ENCODE results near the gene ARHGAP35.
"Not testable (repeated sequence)": the region's sequence is repeated elsewhere in the genome, so short reads cannot be mapped to it uniquely, and the experiment has no call there.

Gene ARHGAP35

GRCh38 chr19:46881092-46881491 lies 20.3 kb downstream of the ARHGAP35 start:
- Histone ChIP-seq H4K5ac (ENCODE audit: low read length) (no peak overlapping the region), H3K18ac (ENCODE audit: low read length) (no peak overlapping the region), H3K56ac (ENCODE audit: low read length) (no peak overlapping the region), H4K8ac (ENCODE audit: low read depth, low read length) (no peak overlapping the region), H3K23ac (ENCODE audit: low read length) (no peak overlapping the region), H2BK5ac (ENCODE audit: low read length) (no peak overlapping the region), H3K79me2 (ENCODE audit: control insufficient read depth, insufficient read depth, low read length) (peaks cover 13% of the 10 kb centered on the region), H2BK15ac (replicated peaks; ENCODE audit: low read depth) (no peak overlapping the region), H3K9ac (ENCODE audit: low read length) (no peak overlapping the region), H3K4me3 (ENCODE audit: low read length) (no peak overlapping the region), H3K36me3 (ENCODE audit: control insufficient read depth, insufficient read depth, low read length) (no peaks in the 10 kb centered on the region), H3K27ac (ENCODE audit: low read depth, low read length) (no peak overlapping the region), H3K4me1 (ENCODE audit: control insufficient read depth, low read depth, low read length) (no peaks in the 10 kb centered on the region), H2BK120ac (ENCODE audit: low read depth, low read length) (no peak overlapping the region), H3K79me1 (ENCODE audit: low read length) (peaks cover 10% of the 10 kb centered on the region), H3K4me2 (ENCODE audit: low read length) (no peak overlapping the region), H3K4ac (ENCODE audit: low read depth, low read length) (no peak overlapping the region), H3K27me3 (ENCODE audit: insufficient read depth, low read length, poor library complexity) (no peaks in the 10 kb centered on the region), H2AK5ac (ENCODE audit: low read length) (no peak overlapping the region)
- no peak for DNase-seq
- WGBS (ENCODE audit: extremely low coverage, insufficient coverage, low lambda C conversion rate), result no CpG with 5 or more reads among the region's 4 CpGs

GRCh38 chr19:46882034-46882433 lies 21.2 kb downstream of the ARHGAP35 start:
- H3K56ac ChIP-seq (ENCODE audit: low read length), result no peak overlapping the region
- no peak overlapping the region for H3K23ac ChIP-seq (ENCODE audit: low read length)
- H3K79me1 ChIP-seq (ENCODE audit: low read length), result peaks cover 10% of the 10 kb centered on the region
- H4K5ac ChIP-seq (ENCODE audit: low read length), result no peak overlapping the region
- no peak overlapping the region for H3K4me2 ChIP-seq (ENCODE audit: low read length)
- H3K27me3 ChIP-seq (ENCODE audit: insufficient read depth, low read length, poor library complexity), result no peaks in the 10 kb centered on the region
- no peak overlapping the region for H3K18ac ChIP-seq (ENCODE audit: low read length)
- H4K8ac ChIP-seq (ENCODE audit: low read depth, low read length), result no peak overlapping the region
- no peak overlapping the region for H3K4me3 ChIP-seq (ENCODE audit: low read length)
- no peak for DNase-seq
- H2BK120ac ChIP-seq (ENCODE audit: low read depth, low read length), result no peak overlapping the region
- H3K27ac ChIP-seq (ENCODE audit: low read depth, low read length), result no peak overlapping the region
- H3K4me1 ChIP-seq (ENCODE audit: control insufficient read depth, low read depth, low read length), result no peaks in the 10 kb centered on the region
- H3K36me3 ChIP-seq (ENCODE audit: control insufficient read depth, insufficient read depth, low read length), result no peaks in the 10 kb centered on the region
- WGBS (ENCODE audit: extremely low coverage, insufficient coverage, low lambda C conversion rate), result no CpG with 5 or more reads among the region's 4 CpGs
- H2BK15ac ChIP-seq (replicated peaks; ENCODE audit: low read depth), result no peak overlapping the region
- H2BK5ac ChIP-seq (ENCODE audit: low read length), result no peak overlapping the region
- no peak overlapping the region for H3K4ac ChIP-seq (ENCODE audit: low read depth, low read length)
- no peak overlapping the region for H2AK5ac ChIP-seq (ENCODE audit: low read length)
- H3K79me2 ChIP-seq (ENCODE audit: control insufficient read depth, insufficient read depth, low read length), result peaks cover 9% of the 10 kb centered on the region
- no peak overlapping the region for H3K9ac ChIP-seq (ENCODE audit: low read length)

- not testable (repeated sequence) for H3K4me2 ChIP-seq (ENCODE audit: low read length); H3K23ac ChIP-seq (ENCODE audit: low read length); H3K27ac ChIP-seq (ENCODE audit: low read depth, low read length); H3K56ac ChIP-seq (ENCODE audit: low read length); H2BK120ac ChIP-seq (ENCODE audit: low read depth, low read length); H3K9ac ChIP-seq (ENCODE audit: low read length); H4K5ac ChIP-seq (ENCODE audit: low read length); H4K8ac ChIP-seq (ENCODE audit: low read depth, low read length); H2AK5ac ChIP-seq (ENCODE audit: low read length); H3K4ac ChIP-seq (ENCODE audit: low read depth, low read length); H2BK5ac ChIP-seq (ENCODE audit: low read length); H3K27me3 ChIP-seq (ENCODE audit: insufficient read depth, low read length, poor library complexity); H3K36me3 ChIP-seq (ENCODE audit: control insufficient read depth, insufficient read depth, low read length); DNase-seq; H3K4me1 ChIP-seq (ENCODE audit: control insufficient read depth, low read depth, low read length); H3K18ac ChIP-seq (ENCODE audit: low read length); H2BK15ac ChIP-seq (replicated peaks; ENCODE audit: low read depth); H3K4me3 ChIP-seq (ENCODE audit: low read length)
- WGBS (ENCODE audit: extremely low coverage, insufficient coverage, low lambda C conversion rate), result no CpG with 5 or more reads among the region's 4 CpGs
- H3K79me2 ChIP-seq (ENCODE audit: control insufficient read depth, insufficient read depth, low read length), result peaks cover 13% of the 10 kb centered on the region
- peaks cover 12% of the 10 kb centered on the region for H3K79me1 ChIP-seq (ENCODE audit: low read length)
Observed at GRCh38 chr19:46882751-46883150, 22.0 kb downstream of the ARHGAP35 start.

GRCh38 chr19:46885411-46885810 lies 24.6 kb downstream of the ARHGAP35 start:
- no peaks in the 10 kb centered on the region for H3K36me3 ChIP-seq (ENCODE audit: control insufficient read depth, insufficient read depth, low read length)
- no peak overlapping the region for H3K4ac ChIP-seq (ENCODE audit: low read depth, low read length)
- H3K56ac ChIP-seq (ENCODE audit: low read length), result no peak overlapping the region
- H3K79me1 ChIP-seq (ENCODE audit: low read length), result peaks cover 10% of the 10 kb centered on the region
- peaks cover 14% of the 10 kb centered on the region for H3K79me2 ChIP-seq (ENCODE audit: control insufficient read depth, insufficient read depth, low read length)
- H3K4me2 ChIP-seq (ENCODE audit: low read length), result no peak overlapping the region
- H4K5ac ChIP-seq (ENCODE audit: low read length), result no peak overlapping the region
- DNase-seq, result no peak
- H2BK5ac ChIP-seq (ENCODE audit: low read length), result no peak overlapping the region
- no peak overlapping the region for H3K27ac ChIP-seq (ENCODE audit: low read depth, low read length)
- no peak overlapping the region for H3K9ac ChIP-seq (ENCODE audit: low read length)
- H3K4me3 ChIP-seq (ENCODE audit: low read length), result no peak overlapping the region
- WGBS (ENCODE audit: extremely low coverage, insufficient coverage, low lambda C conversion rate), result no CpG with 5 or more reads among the region's 2 CpGs
- H2AK5ac ChIP-seq (ENCODE audit: low read length), result no peak overlapping the region
- H4K8ac ChIP-seq (ENCODE audit: low read depth, low read length), result no peak overlapping the region
- no peak overlapping the region for H3K18ac ChIP-seq (ENCODE audit: low read length)
- H3K4me1 ChIP-seq (ENCODE audit: control insufficient read depth, low read depth, low read length), result no peaks in the 10 kb centered on the region
- no peak overlapping the region for H2BK120ac ChIP-seq (ENCODE audit: low read depth, low read length)
- no peak overlapping the region for H2BK15ac ChIP-seq (replicated peaks; ENCODE audit: low read depth)
- no peaks in the 10 kb centered on the region for H3K27me3 ChIP-seq (ENCODE audit: insufficient read depth, low read length, poor library complexity)
- no peak overlapping the region for H3K23ac ChIP-seq (ENCODE audit: low read length)

- H3K79me2 ChIP-seq (ENCODE audit: control insufficient read depth, insufficient read depth, low read length), result peaks cover 19% of the 10 kb centered on the region
- H3K27me3 ChIP-seq (ENCODE audit: insufficient read depth, low read length, poor library complexity), result no peaks in the 10 kb centered on the region
- H3K56ac ChIP-seq (ENCODE audit: low read length), result no peak overlapping the region
- no peak overlapping the region for H3K23ac ChIP-seq (ENCODE audit: low read length)
- no peaks in the 10 kb centered on the region for H3K4me1 ChIP-seq (ENCODE audit: control insufficient read depth, low read depth, low read length)
- no peak overlapping the region for H3K9ac ChIP-seq (ENCODE audit: low read length)
- H3K4me2 ChIP-seq (ENCODE audit: low read length), result no peak overlapping the region
- H3K79me1 ChIP-seq (ENCODE audit: low read length), result peaks cover 11% of the 10 kb centered on the region
- H3K18ac ChIP-seq (ENCODE audit: low read length), result no peak overlapping the region
- H3K4ac ChIP-seq (ENCODE audit: low read depth, low read length), result no peak overlapping the region
- no peak overlapping the region for H2AK5ac ChIP-seq (ENCODE audit: low read length)
- no peak overlapping the region for H2BK120ac ChIP-seq (ENCODE audit: low read depth, low read length)
- H3K4me3 ChIP-seq (ENCODE audit: low read length), result no peak overlapping the region
- no peak overlapping the region for H3K27ac ChIP-seq (ENCODE audit: low read depth, low read length)
- no peaks in the 10 kb centered on the region for H3K36me3 ChIP-seq (ENCODE audit: control insufficient read depth, insufficient read depth, low read length)
- no peak overlapping the region for H4K5ac ChIP-seq (ENCODE audit: low read length)
- DNase-seq, result no peak
- no peak overlapping the region for H2BK15ac ChIP-seq (replicated peaks; ENCODE audit: low read depth)
- no peak overlapping the region for H2BK5ac ChIP-seq (ENCODE audit: low read length)
- WGBS (ENCODE audit: extremely low coverage, insufficient coverage, low lambda C conversion rate), result 100% methylated on average over 1 of the region's 5 CpGs
- no peak overlapping the region for H4K8ac ChIP-seq (ENCODE audit: low read depth, low read length)
Observed at GRCh38 chr19:46886546-46887239, 25.9 kb downstream of the ARHGAP35 start.

GRCh38 chr19:46887240-46887782 lies 26.5 kb downstream of the ARHGAP35 start:
- H3K4me2 ChIP-seq (ENCODE audit: low read length), result no peak overlapping the region
- H3K79me1 ChIP-seq (ENCODE audit: low read length), result peaks cover 13% of the 10 kb centered on the region

More at GRCh38 chr19:46887240-46887782, 26.5 kb downstream of the ARHGAP35 start:
- H3K18ac ChIP-seq (ENCODE audit: low read length), result no peak overlapping the region
- H3K9ac ChIP-seq (ENCODE audit: low read length), result no peak overlapping the region
- no peak overlapping the region for H2BK15ac ChIP-seq (replicated peaks; ENCODE audit: low read depth)
- WGBS (ENCODE audit: extremely low coverage, insufficient coverage, low lambda C conversion rate), result 100% methylated on average over 4 of the region's 5 CpGs
- no peak for DNase-seq
- no peak overlapping the region for H3K56ac ChIP-seq (ENCODE audit: low read length)
- H2BK120ac ChIP-seq (ENCODE audit: low read depth, low read length), result no peak overlapping the region
- H2BK5ac ChIP-seq (ENCODE audit: low read length), result no peak overlapping the region
- no peaks in the 10 kb centered on the region for H3K4me1 ChIP-seq (ENCODE audit: control insufficient read depth, low read depth, low read length)
- H3K27me3 ChIP-seq (ENCODE audit: insufficient read depth, low read length, poor library complexity), result no peaks in the 10 kb centered on the region
- no peak overlapping the region for H3K4ac ChIP-seq (ENCODE audit: low read depth, low read length)
- H4K8ac ChIP-seq (ENCODE audit: low read depth, low read length), result no peak overlapping the region
- no peak overlapping the region for H3K27ac ChIP-seq (ENCODE audit: low read depth, low read length)
- H4K5ac ChIP-seq (ENCODE audit: low read length), result no peak overlapping the region
- H3K4me3 ChIP-seq (ENCODE audit: low read length), result no peak overlapping the region
- H3K36me3 ChIP-seq (ENCODE audit: control insufficient read depth, insufficient read depth, low read length), result no peaks in the 10 kb centered on the region
- H2AK5ac ChIP-seq (ENCODE audit: low read length), result no peak overlapping the region
- H3K23ac ChIP-seq (ENCODE audit: low read length), result no peak overlapping the region
- H3K79me2 ChIP-seq (ENCODE audit: control insufficient read depth, insufficient read depth, low read length), result peaks cover 19% of the 10 kb centered on the region

Measured in mesendoderm (in vitro differentiated cells).